Endothelial cell (in vitro differentiated cells): ENCODE data around the gene LCP1. TPM values are rescaled to one million over a fixed set of nuclear protein-coding genes. Genes with fewer than 3 reads are reported as not detected.

Source experiments
- DNase-seq: peaks from one replicate; pipeline ENCODE4 v3.0.0; 2021; ENCODE audit warnings: low spot score
- H3K27ac Mint-ChIP-seq: one replicate; pipeline ENCODE4 v1.8.0; 2021; ENCODE audit warnings: mixed read lengths, inconsistent platforms; ENCODE audit not compliant: unreplicated experiment
- H3K27me3 Mint-ChIP-seq: one replicate; pipeline ENCODE4 v1.8.0; 2021; ENCODE audit warnings: mild to moderate bottlenecking, moderate library complexity, mixed read lengths, inconsistent platforms; ENCODE audit not compliant: unreplicated experiment
- H3K36me3 Mint-ChIP-seq: one replicate; pipeline ENCODE4 v1.8.0; 2021; ENCODE audit warnings: mild to moderate bottlenecking, low read depth, mixed read lengths, inconsistent platforms; ENCODE audit not compliant: unreplicated experiment
- H3K4me1 Mint-ChIP-seq: one replicate; pipeline ENCODE4 v1.8.0; 2021; ENCODE audit warnings: mild to moderate bottlenecking, mixed read lengths, inconsistent platforms; ENCODE audit not compliant: unreplicated experiment
- H3K4me3 Mint-ChIP-seq: one replicate; pipeline ENCODE4 v1.8.0; 2021; ENCODE audit warnings: mild to moderate bottlenecking, mixed read lengths, inconsistent platforms; ENCODE audit not compliant: unreplicated experiment
- H3K9me3 Mint-ChIP-seq: one replicate; pipeline ENCODE4 v1.8.0; 2021; ENCODE audit warnings: mixed read lengths, inconsistent platforms; ENCODE audit not compliant: unreplicated experiment
- CTCF ChIP-seq: fragments of 200-600 bp; sonication (generic); IDR thresholded peaks from one replicate; pipeline ENCODE4 v1.5.0; 2021; ENCODE audit warnings: antibody characterized with exemption; ENCODE audit not compliant: unreplicated experiment
- total RNA-seq: library from RNA; stranded (reverse); fragmentation: NEBNext Ultra II Directional; extraction: Animal tissue kit (Norgen Biotek cat#: 25700); gene quantifications from one replicate; pipeline ENCODE4 v1.2.1, GENCODE V29; 2021; ENCODE audit not compliant: unreplicated experiment

LCP1 gene
- total RNA-seq, 1 donor from 2014 or later: 11.9 TPM

DNA sequence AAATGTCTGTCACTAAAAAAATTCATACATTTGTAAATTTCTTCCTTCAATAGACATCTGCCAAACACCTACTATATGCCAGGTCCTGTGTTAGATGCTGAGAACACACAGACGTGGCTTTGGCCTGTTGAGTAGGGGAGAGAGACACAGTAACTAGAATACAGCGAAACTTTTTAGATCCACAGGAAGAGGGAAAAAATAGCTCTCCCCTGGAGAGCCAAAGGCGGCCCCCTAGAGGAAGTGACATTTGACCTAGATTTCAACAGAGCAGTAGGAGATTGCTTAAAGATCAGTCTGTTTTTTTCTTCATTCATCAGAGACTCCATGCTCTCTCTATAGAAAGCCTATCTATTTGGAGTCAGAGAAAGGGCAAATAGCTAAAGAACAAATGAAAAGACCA lies 11.3 kb downstream of the LCP1 start:
- no peak for TF ChIP-seq CTCF
- peaks cover 38% of the 10 kb centered on the region for H3K4me1 Mint-ChIP-seq
- H3K4me3 Mint-ChIP-seq: peak overlapping the region; percentile 3
- peak; percentile 15 for DNase-seq
- peak overlapping the region; percentile 39 for H3K27ac Mint-ChIP-seq
- H3K36me3 Mint-ChIP-seq: no peaks in the 10 kb centered on the region
- no peaks in the 10 kb centered on the region for H3K27me3 Mint-ChIP-seq
- no peaks in the 10 kb centered on the region for H3K9me3 Mint-ChIP-seq

DNA sequence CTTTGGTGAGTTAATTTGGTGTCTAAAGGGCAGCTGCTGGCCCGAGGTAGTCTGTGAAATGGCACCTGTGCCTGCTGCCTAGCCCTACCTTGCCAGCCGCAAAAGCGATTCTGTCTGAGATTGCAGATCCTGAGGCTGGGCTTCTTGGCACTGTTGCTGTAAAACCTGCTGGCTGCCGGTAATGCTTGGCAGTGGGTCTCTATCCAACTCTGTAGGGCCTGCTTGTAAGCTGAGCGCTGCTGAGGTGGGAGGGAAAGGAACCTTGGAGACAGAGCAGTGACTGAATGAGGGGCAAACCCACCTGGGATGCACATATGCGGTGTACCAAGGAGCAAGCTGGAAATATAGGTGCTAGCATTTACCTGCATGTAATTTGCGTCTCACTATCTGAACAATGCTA lies 11.7 kb downstream of the LCP1 start:
- Mint-ChIP-seq H3K27me3 (no peaks in the 10 kb centered on the region), H3K4me1 (peaks cover 38% of the 10 kb centered on the region), H3K4me3 (no peak overlapping the region), H3K36me3 (no peaks in the 10 kb centered on the region), H3K9me3 (no peaks in the 10 kb centered on the region), H3K27ac (no peak overlapping the region)
- TF ChIP-seq CTCF: no peak
- DNase-seq: no peak

DNA sequence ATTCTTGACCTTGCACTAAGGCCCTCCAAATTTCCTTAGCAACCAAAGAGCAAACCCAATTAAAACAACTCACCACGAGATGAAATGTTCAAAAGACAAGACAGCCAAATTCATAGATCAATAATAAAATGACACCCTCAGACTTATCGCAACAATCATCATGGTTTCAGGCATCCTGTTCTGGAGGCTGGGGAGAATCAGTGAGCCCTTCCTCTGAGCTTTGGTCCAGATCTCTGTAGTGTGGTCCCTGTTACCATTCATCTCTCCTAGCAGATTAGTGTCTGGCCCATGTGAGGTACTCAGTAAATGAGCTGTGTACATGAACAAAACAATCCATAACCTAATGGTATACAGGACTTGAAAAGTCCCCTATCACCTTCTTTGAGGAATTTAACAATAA lies 12.2 kb downstream of the LCP1 start:
- H3K27ac Mint-ChIP-seq: peak overlapping the region; percentile 83
- no peak overlapping the region for H3K4me3 Mint-ChIP-seq
- H3K36me3 Mint-ChIP-seq: no peaks in the 10 kb centered on the region
- no peak for DNase-seq
- no peak for TF ChIP-seq CTCF
- no peaks in the 10 kb centered on the region for H3K9me3 Mint-ChIP-seq
- no peaks in the 10 kb centered on the region for H3K27me3 Mint-ChIP-seq
- peaks cover 38% of the 10 kb centered on the region for H3K4me1 Mint-ChIP-seq

DNA sequence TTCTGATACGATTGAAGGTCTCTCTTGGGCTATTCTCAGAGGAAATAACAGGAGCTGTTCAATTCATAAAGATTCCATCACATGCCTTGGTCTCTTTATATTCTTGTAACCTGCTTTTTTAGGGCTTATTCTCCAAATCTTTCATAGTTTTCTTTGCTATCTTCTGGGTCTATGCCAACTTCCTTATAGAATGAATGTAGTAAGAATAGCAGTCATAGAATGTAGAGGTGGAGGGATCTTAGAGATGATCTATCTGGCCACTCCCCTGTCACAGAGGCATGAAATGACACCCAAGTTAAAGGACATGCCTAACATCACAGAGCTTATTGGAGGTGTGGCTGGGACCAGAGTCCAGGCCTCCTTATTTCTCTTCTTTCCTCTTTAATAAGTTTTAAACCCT lies 13.2 kb downstream of the LCP1 start:
- Mint-ChIP-seq H3K9me3 (no peaks in the 10 kb centered on the region), H3K27ac (no peak overlapping the region), H3K4me1 (peaks cover 37% of the 10 kb centered on the region), H3K36me3 (no peaks in the 10 kb centered on the region), H3K27me3 (no peaks in the 10 kb centered on the region), H3K4me3 (no peak overlapping the region)
- no peak for DNase-seq
- no peak for TF ChIP-seq CTCF

DNA sequence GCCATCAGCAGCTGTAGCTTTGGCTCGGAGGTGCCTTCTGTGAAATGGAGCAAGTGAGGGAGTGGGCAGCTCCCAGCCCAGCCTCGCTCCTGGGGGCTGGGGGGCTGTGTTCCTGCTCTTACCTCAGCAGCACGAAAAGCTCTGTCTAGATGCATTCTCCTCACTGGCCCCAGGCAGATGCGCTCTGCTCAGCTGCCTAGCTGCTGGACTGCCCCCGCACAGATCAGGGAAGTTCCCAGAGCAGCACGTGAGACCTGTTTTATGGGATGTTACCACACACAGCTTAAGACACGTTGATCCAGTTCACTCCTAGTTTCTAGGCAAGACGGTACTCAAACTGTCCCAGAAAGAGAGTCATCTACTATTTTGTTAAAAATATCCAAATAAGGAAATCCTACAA lies 13.6 kb downstream of the LCP1 start:
- no peak for TF ChIP-seq CTCF
- Mint-ChIP-seq H3K9me3 (no peaks in the 10 kb centered on the region), H3K27me3 (no peaks in the 10 kb centered on the region), H3K36me3 (no peaks in the 10 kb centered on the region), H3K27ac (no peak overlapping the region), H3K4me1 (peaks cover 34% of the 10 kb centered on the region), H3K4me3 (no peak overlapping the region)
- DNase-seq: no peak
